DND-41 (cell line): ENCODE data around the gene KDM1A.
"Not testable (repeated sequence)": the region's sequence is repeated elsewhere in the genome, so short reads cannot be mapped to it uniquely, and the experiment has no call there.

Source experiments
- CTCF ChIP-seq: IDR thresholded peaks from 2 replicates; pipeline ENCODE4 v1.5.1; 2012; ENCODE audit warnings: borderline replicate concordance, low read length, moderate library complexity, mild to moderate bottlenecking; ENCODE audit not compliant: poor library complexity, severe bottlenecking; ENCODE audit errors: extremely low read depth
- EZH2 ChIP-seq: IDR thresholded peaks from 3 replicates; pipeline ENCODE4 v1.6.1; 2012; ENCODE audit warnings: borderline replicate concordance, low read depth, mild to moderate bottlenecking, moderate library complexity, low read length, inconsistent platforms; ENCODE audit not compliant: severe bottlenecking

DNA sequence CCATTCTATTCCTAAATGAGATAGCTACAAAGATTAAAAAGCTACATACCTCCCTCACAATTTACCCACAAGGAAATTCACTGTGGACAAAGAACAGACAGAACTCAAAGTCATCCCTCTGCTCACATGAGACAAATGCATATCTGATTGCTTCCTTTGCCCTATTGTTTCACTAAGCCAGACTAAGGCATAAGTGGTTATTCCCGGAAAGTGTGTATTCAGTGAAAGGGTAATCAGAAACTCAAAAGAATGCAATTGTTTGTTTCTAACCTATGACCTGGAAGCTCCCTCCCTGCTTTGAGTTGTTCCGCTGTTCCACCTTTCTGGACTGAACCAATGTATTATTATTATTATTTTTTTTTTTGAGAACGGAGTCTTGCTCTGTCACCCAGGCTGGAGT lies 14.5 kb upstream of the KDM1A start:
- TF ChIP-seq CTCF, EZH2: not testable (repeated sequence)
